ENCODE results near the gene PCNX3. TPM values are rescaled to one million over a fixed set of nuclear protein-coding genes. Genes with fewer than 3 reads are reported as not detected.

The PCNX3 gene
- total and polyA plus RNA-seq, 10 of the 15 experiments (the other 5 are each of a cell fraction or from before 2014, with no cell fraction given): 0.03 to 46.6 (median 8.4) TPM

DNA sequence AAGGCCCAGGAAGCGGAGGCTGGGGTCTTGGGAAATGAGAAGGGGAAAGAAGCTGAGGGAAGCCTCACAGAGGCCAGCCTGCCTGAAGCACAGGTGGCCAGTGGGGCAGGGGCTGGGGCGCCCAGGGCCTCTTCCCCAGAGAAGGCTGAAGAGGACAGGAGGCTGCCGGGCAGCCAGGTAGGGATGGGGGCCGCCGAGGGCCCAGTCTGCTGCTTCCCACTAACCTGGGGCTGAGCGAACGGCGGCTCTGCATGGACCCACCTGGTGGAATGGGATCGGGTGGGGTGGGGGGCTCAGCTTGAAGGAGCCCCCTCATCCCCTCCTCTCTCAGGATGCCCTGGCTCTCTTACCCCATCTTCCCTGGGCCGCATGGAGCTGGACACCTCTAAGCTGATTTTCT is 32.0 kb upstream of the PCNX3 start:
- ATAC-seq (no peak), FAIRE-seq (no peak), DNase-seq (ENCODE audit: low read depth, low spot score) (no peak)
- WGBS (ENCODE audit: insufficient coverage, insufficient replicate concordance, low lambda C conversion rate, missing lambda C conversion rate): 85% methylated on average over 10 of the region's 10 CpGs
- ChIA-PET CTCF (interaction anchor here (2.3 kb wide), 1 partner anchor 10 kb away, joined by 9 read pairs; no protein-coding TSS in a partner anchor), POLR2A (no interaction called here), SMC1A (ENCODE audit: uncharacterized antibody, unreplicated experiment) (no interaction called here), RAD21 (ENCODE audit: unreplicated experiment) (interaction anchor here (0.6 kb wide), 1 partner anchor 58 kb away, joined by 3 read pairs; no protein-coding TSS in a partner anchor)
- Histone ChIP-seq H3K79me2 (ENCODE audit: control insufficient read depth, insufficient read depth, low read length) (peaks cover 20% of the 10 kb centered on the region), H4K20me1 (ENCODE audit: control insufficient read depth, insufficient read depth) (no peaks in the 10 kb centered on the region), H3K27me3 (replicated peaks in 1 of 2; ENCODE audit: control insufficient read depth in 2 of 2, insufficient read depth in 2 of 2, low read length in 1 of 2) (no peaks in the 10 kb centered on the region), H2AFZ (ENCODE audit: control insufficient read depth, low read depth, low read length) (no peak overlapping the region), H3K4me1 (ENCODE audit: control insufficient read depth, insufficient read depth, low read length) (peaks cover 33% of the 10 kb centered on the region), H3K36me3 (ENCODE audit: control insufficient read depth in 2 of 2, insufficient read depth in 2 of 2, low read length in 1 of 2) (peaks cover 17% of the 10 kb centered on the region in 2 experiments; a peak in 3 of 4 replicates), H3K4me3 (no peak overlapping the region), H3K4me2 (ENCODE audit: control insufficient read depth, insufficient read depth) (no peak overlapping the region), H3K9me3 (replicated peaks; ENCODE audit: control insufficient read depth, insufficient read depth, low read length) (no peaks in the 10 kb centered on the region), H3K27ac (ENCODE audit: control insufficient read depth, insufficient read depth) (no peak overlapping the region), H3K9ac (ENCODE audit: control insufficient read depth, insufficient read depth, low read length) (no peak overlapping the region)
- no TSS peak for BruUV-seq (replicated peaks)
- in situ Hi-C loops (cut with MboI): no loop called here
- TF ChIP-seq RAD21 (IDR thresholded peaks at IDR 0.05; ENCODE audit: insufficient read depth, low read depth, low read length) (no peak), FOXK2 (IDR thresholded peaks at IDR 0.05) (no peak), PAX8 (IDR thresholded peaks at IDR 0.05) (no peak), MTA2 (IDR thresholded peaks at IDR 0.05; ENCODE audit: low read depth) (no peak), BACH1 (IDR thresholded peaks at IDR 0.05; ENCODE audit: borderline replicate concordance) (no peak), TAF1 (IDR thresholded peaks at IDR 0.05; ENCODE audit: borderline replicate concordance, low read depth, low read length) (no peak), HCFC1 (IDR thresholded peaks at IDR 0.05; ENCODE audit: low read length) (no peak), POLR2AphosphoS5 (IDR thresholded peaks at IDR 0.05; ENCODE audit: low read length) (no peak), FOS (IDR thresholded peaks at IDR 0.05; ENCODE audit: borderline replicate concordance, extremely low read depth, insufficient read length) (no peak), HDAC2 (IDR thresholded peaks at IDR 0.05) (no peak), HDGF (IDR thresholded peaks at IDR 0.05) (no peak), KDM1A (IDR thresholded peaks at IDR 0.05; ENCODE audit: borderline replicate concordance) (no peak), CBX5 (IDR thresholded peaks at IDR 0.05; ENCODE audit: low read depth) (no peak), POLR2AphosphoS2 (IDR thresholded peaks at IDR 0.05; ENCODE audit: low read depth, low read length) (no peak)
- TF ChIP-seq, protein P1, sequence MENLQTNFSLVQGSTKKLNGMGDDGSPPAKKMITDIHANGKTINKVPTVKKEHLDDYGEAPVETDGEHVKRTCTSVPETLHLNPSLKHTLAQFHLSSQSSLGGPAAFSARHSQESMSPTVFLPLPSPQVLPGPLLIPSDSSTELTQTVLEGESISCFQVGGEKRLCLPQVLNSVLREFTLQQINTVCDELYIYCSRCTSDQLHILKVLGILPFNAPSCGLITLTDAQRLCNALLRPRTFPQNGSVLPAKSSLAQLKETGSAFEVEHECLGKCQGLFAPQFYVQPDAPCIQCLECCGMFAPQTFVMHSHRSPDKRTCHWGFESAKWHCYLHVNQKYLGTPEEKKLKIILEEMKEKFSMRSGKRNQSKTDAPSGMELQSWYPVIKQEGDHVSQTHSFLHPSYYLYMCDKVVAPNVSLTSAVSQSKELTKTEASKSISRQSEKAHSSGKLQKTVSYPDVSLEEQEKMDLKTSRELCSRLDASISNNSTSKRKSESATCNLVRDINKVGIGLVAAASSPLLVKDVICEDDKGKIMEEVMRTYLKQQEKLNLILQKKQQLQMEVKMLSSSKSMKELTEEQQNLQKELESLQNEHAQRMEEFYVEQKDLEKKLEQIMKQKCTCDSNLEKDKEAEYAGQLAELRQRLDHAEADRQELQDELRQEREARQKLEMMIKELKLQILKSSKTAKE (IDR thresholded peaks at IDR 0.05; ENCODE audit: low read depth, poor library complexity, severe bottlenecking): no peak
- TF ChIP-seq, protein P2, sequence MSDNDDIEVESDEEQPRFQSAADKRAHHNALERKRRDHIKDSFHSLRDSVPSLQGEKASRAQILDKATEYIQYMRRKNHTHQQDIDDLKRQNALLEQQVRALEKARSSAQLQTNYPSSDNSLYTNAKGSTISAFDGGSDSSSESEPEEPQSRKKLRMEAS (IDR thresholded peaks at IDR 0.05; ENCODE audit: low read depth, low read length): no peak
- intact Hi-C loops (cut with micrococcal nuclease; ENCODE audit: unreplicated experiment): no loop called here
